DOHH2 (cell line): ENCODE measurements around the gene PCDHGA7.

Experiments
- CTCF ChIP-seq: fragments of 200-600 bp; sonication (generic); IDR thresholded peaks from one replicate; pipeline ENCODE4 v1.5.1; 2014; ENCODE audit warnings: antibody characterized with exemption, mild to moderate bottlenecking, low read depth, low read length; ENCODE audit not compliant: poor library complexity, severe bottlenecking
- EZH2phosphoT487 ChIP-seq: fragments of 200-600 bp; sonication (generic); IDR thresholded peaks from 2 replicates; pipeline ENCODE4 v1.6.1; 2017; ENCODE audit warnings: borderline replicate concordance, mild to moderate bottlenecking, antibody characterized with exemption, low read length, moderate library complexity, mixed read lengths

- no peak for TF ChIP-seq CTCF
- TF ChIP-seq EZH2phosphoT487 = no peak
Observed at GRCh38 chr5:141427783-141428426, 45.4 kb downstream of the PCDHGA7 start.
